Neural cell (in vitro differentiated cells): ENCODE results near the gene PFKP.

Experiments used
- EP300 ChIP-seq: fragments of 450-650 bp; conservative IDR thresholded peaks from 2 replicates; pipeline ENCODE4 v1.6.1; 2014; ENCODE audit warnings: antibody characterized with exemption, mild to moderate bottlenecking, moderate library complexity; ENCODE audit not compliant: poor library complexity, severe bottlenecking
- EZH2 ChIP-seq: fragments of 200-600, 300-800 bp; shearing (Covaris generic), sonication (generic); IDR thresholded peaks from 2 replicates; pipeline ENCODE4 v1.6.1; 2014; ENCODE audit warnings: antibody characterized with exemption, low read length, borderline replicate concordance, mild to moderate bottlenecking; ENCODE audit not compliant: insufficient read depth, poor library complexity, severe bottlenecking
- MXI1 ChIP-seq: fragments of 450-650 bp; conservative IDR thresholded peaks from 2 replicates; pipeline ENCODE4 v1.6.1; 2014; ENCODE audit warnings: antibody characterized with exemption, mild to moderate bottlenecking; ENCODE audit not compliant: poor library complexity, severe bottlenecking
- SMC3 ChIP-seq: fragments of 450-650 bp; conservative IDR thresholded peaks from 2 replicates; pipeline ENCODE4 v1.6.1; 2014; ENCODE audit warnings: antibody characterized with exemption, mild to moderate bottlenecking, moderate library complexity; ENCODE audit not compliant: poor library complexity
- TF ChIP-seq, protein P1 (sequence below): fragments of 450-650 bp; IDR thresholded peaks from 2 replicates; pipeline ENCODE4 v1.5.1; 2014; ENCODE audit warnings: antibody characterized with exemption, mild to moderate bottlenecking, moderate library complexity; ENCODE audit not compliant: poor library complexity, severe bottlenecking

DNA sequence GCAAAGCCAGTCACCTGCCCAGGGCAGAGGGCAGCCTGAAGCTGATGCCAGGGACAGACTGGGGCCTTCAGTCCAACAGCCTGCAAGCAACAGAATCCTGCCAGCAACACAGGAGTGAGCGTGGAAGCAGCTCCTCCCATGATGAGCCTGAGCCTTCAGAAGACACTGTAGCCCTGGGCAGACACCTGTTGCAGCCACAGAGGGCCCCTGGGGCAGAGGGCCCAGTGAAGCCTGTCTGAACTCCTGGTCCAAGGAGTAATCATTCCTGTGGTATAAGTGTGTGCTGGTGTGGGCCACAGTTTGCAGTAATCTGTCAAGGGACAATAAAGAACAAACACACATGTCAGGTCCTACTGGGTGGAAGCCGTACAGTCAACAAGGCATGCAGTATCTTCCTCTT lies 2.9 kb upstream of the PFKP start:
- TF ChIP-seq, protein P1, sequence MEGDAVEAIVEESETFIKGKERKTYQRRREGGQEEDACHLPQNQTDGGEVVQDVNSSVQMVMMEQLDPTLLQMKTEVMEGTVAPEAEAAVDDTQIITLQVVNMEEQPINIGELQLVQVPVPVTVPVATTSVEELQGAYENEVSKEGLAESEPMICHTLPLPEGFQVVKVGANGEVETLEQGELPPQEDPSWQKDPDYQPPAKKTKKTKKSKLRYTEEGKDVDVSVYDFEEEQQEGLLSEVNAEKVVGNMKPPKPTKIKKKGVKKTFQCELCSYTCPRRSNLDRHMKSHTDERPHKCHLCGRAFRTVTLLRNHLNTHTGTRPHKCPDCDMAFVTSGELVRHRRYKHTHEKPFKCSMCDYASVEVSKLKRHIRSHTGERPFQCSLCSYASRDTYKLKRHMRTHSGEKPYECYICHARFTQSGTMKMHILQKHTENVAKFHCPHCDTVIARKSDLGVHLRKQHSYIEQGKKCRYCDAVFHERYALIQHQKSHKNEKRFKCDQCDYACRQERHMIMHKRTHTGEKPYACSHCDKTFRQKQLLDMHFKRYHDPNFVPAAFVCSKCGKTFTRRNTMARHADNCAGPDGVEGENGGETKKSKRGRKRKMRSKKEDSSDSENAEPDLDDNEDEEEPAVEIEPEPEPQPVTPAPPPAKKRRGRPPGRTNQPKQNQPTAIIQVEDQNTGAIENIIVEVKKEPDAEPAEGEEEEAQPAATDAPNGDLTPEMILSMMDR = no peak
- TF ChIP-seq EP300 (no peak), MXI1 (no peak), EZH2 (no peak), SMC3 (no peak)
